GM23248 (cell line): ENCODE measurements around the gene STARD10. TPM values are rescaled to one million over a fixed set of nuclear protein-coding genes. Genes with fewer than 3 reads are reported as not detected.

Experiments
- DNase-seq: peaks from one replicate; pipeline ENCODE4 v3.0.0-alpha.2; 2015
- H2AFZ ChIP-seq: fragments of 200-600 bp; sonication (generic); 2 replicates; pipeline ENCODE4 v1.6.1; 2016; ENCODE audit warnings: antibody characterized with exemption
- H3F3A ChIP-seq: fragments of 200-600 bp; sonication (generic); 2 replicates; pipeline ENCODE4 v1.6.1; 2016; ENCODE audit warnings: mild to moderate bottlenecking, antibody characterized with exemption, mixed run types; ENCODE audit not compliant: insufficient read depth
- H3K27ac ChIP-seq: fragments of 200-600 bp; sonication (generic); 2 replicates; pipeline ENCODE4 v1.5.1; 2016; ENCODE audit warnings: mild to moderate bottlenecking
- H3K27me3 ChIP-seq: fragments of 200-600 bp; sonication (generic); replicated peaks from 2 replicates; pipeline ENCODE4 v1.6.1; 2016; ENCODE audit warnings: mild to moderate bottlenecking; ENCODE audit not compliant: insufficient read depth
- H3K36me3 ChIP-seq: fragments of 200-600 bp; sonication (generic); 2 replicates; pipeline ENCODE4 v1.6.1; 2016; ENCODE audit warnings: low read depth, mild to moderate bottlenecking
- H3K4me1 ChIP-seq: fragments of 200-600 bp; sonication (generic); 2 replicates; pipeline ENCODE4 v1.6.1; 2016; ENCODE audit warnings: mild to moderate bottlenecking; ENCODE audit not compliant: insufficient read depth
- H3K4me2 ChIP-seq: fragments of 200-600 bp; sonication (generic); one replicate; pipeline ENCODE4 v1.6.1; 2016; ENCODE audit warnings: mild to moderate bottlenecking; ENCODE audit not compliant: unreplicated experiment
- H3K4me3 ChIP-seq: fragments of 200-600 bp; sonication (generic); 2 replicates; pipeline ENCODE4 v1.5.1; 2016; ENCODE audit warnings: mild to moderate bottlenecking
- H3K79me2 ChIP-seq: fragments of 200-600 bp; sonication (generic); 2 replicates; pipeline ENCODE4 v1.6.1; 2016; ENCODE audit warnings: mild to moderate bottlenecking; ENCODE audit not compliant: insufficient read depth
- H3K9ac ChIP-seq: fragments of 200-600 bp; sonication (generic); 2 replicates; pipeline ENCODE4 v1.6.1; 2016; ENCODE audit warnings: mild to moderate bottlenecking
- H3K9me2 ChIP-seq: fragments of 200-600 bp; sonication (generic); 2 replicates; pipeline ENCODE4 v1.6.1; 2016; ENCODE audit warnings: mixed run types, mild to moderate bottlenecking, moderate library complexity; ENCODE audit not compliant: insufficient read depth
- H3K9me3 ChIP-seq: fragments of 200-600 bp; sonication (generic); one replicate; pipeline ENCODE4 v1.6.1; 2017; ENCODE audit warnings: low read depth
- H4K20me1 ChIP-seq: fragments of 200-600 bp; sonication (generic); 2 replicates; pipeline ENCODE4 v1.6.0; 2016; ENCODE audit not compliant: insufficient read depth
- EZH2 ChIP-seq: fragments of 200-600 bp; sonication (generic); IDR thresholded peaks from 2 replicates; pipeline ENCODE4 v1.6.1; 2018; ENCODE audit warnings: antibody characterized with exemption, mild to moderate bottlenecking; ENCODE audit not compliant: insufficient read depth, poor library complexity, severe bottlenecking
- EZH2phosphoT487 ChIP-seq: fragments of 200-600 bp; sonication (generic); IDR thresholded peaks from 2 replicates; pipeline ENCODE4 v1.6.1; 2018; ENCODE audit warnings: antibody characterized with exemption, moderate library complexity, mild to moderate bottlenecking, low read depth; ENCODE audit not compliant: insufficient read depth
- WGBS, 2 experiments: methylation state at CpG; one replicate each; pipeline ENCODE4 v1.1.6; 2015 to 2017; ENCODE audit warnings: low lambda C conversion rate in 2 of 2, low coverage in 1 of 2; ENCODE audit errors: missing lambda C conversion rate in 2 of 2; 5-methylcytosine and 5-hydroxymethylcytosine counted together
- in situ Hi-C: fragments of 300-500 bp; cut with MboI; formaldehyde crosslinking; loops from 2 replicates; pipeline ENCODE4 v1.15.0; 2020
- polyA plus RNA-seq: library from polyadenylated mRNA; unstranded; fragments of >200 nt; fragmentation: Nextera tagmentation; extraction: Ambion mirVana; gene quantifications from 2 replicates; pipeline ENCODE4 v1.2.1, GENCODE V29; 2016
- total RNA-seq: library from RNA; depleted of rRNA; stranded (reverse); fragments of >200 nt; shearing (Covaris generic); gene quantifications from 2 replicates; pipeline ENCODE4 v1.2.3, GENCODE V29; 2014

STARD10 gene
- total and polyA plus RNA-seq, 2 experiments from 2014 or later, result 6.6 to 14.7 TPM

- DNase-seq, result no peak
- Histone ChIP-seq H3K4me1 (peaks cover 16% of the 10 kb centered on the region), H3K27me3 (no peaks in the 10 kb centered on the region), H3K4me3 (no peak overlapping the region), H4K20me1 (no peaks in the 10 kb centered on the region), H3K4me2 (no peak overlapping the region), H3K36me3 (no peaks in the 10 kb centered on the region), H3K79me2 (no peaks in the 10 kb centered on the region), H3K27ac (no peak overlapping the region), H3K9me3 (no peaks in the 10 kb centered on the region), H3K9me2 (no peaks in the 10 kb centered on the region), H3F3A (peaks cover 13% of the 10 kb centered on the region), H2AFZ (no peak overlapping the region), H3K9ac (no peak overlapping the region)
- TF ChIP-seq EZH2 (no peak), EZH2phosphoT487 (no peak)
- in situ Hi-C loops, result no loop called here
- 100% methylated on average over 6 of the region's 6 CpGs for WGBS, 2 experiments
Observed at GRCh38 chr11:72774499-72774898, 19.3 kb downstream of the STARD10 start.

GRCh38 chr11:72773696-72774095, 20.2 kb downstream of the STARD10 start:
- no peaks in the 10 kb centered on the region for H3K9me3 ChIP-seq
- WGBS, 2 experiments, result 26 to 36% methylated on average over 6 of the region's 6 CpGs
- no peaks in the 10 kb centered on the region for H3K36me3 ChIP-seq
- in situ Hi-C loops, result no loop called here
- H3K4me1 ChIP-seq, result peaks cover 16% of the 10 kb centered on the region
- peak overlapping the region; percentile 61 for H3K27ac ChIP-seq
- no peaks in the 10 kb centered on the region for H3K9me2 ChIP-seq
- H4K20me1 ChIP-seq, result no peaks in the 10 kb centered on the region
- H3K9ac ChIP-seq, result peak overlapping the region; percentile 30; the same call in 1 of the 2 replicates
- no peak for DNase-seq
- no peak overlapping the region for H2AFZ ChIP-seq
- no peaks in the 10 kb centered on the region for H3K27me3 ChIP-seq
- H3K79me2 ChIP-seq, result no peaks in the 10 kb centered on the region
- peaks cover 13% of the 10 kb centered on the region for H3F3A ChIP-seq
- TF ChIP-seq EZH2 (no peak), EZH2phosphoT487 (no peak)
- no peak overlapping the region for H3K4me3 ChIP-seq
- H3K4me2 ChIP-seq, result no peak overlapping the region

- H3K9ac ChIP-seq, result peak overlapping the region; percentile 30; the same call in 1 of the 2 replicates
- H3K4me2 ChIP-seq, result peak overlapping the region; percentile 11
- H3K9me3 ChIP-seq, result no peaks in the 10 kb centered on the region
- H4K20me1 ChIP-seq, result no peaks in the 10 kb centered on the region
- peak; percentile 96 for DNase-seq
- 0% methylated on average over 5 of the region's 5 CpGs for WGBS, 2 experiments
- no peak overlapping the region for H3K4me3 ChIP-seq
- no peak for TF ChIP-seq EZH2
- TF ChIP-seq EZH2phosphoT487, result no peak
- in situ Hi-C loops, result no loop called here
- no peaks in the 10 kb centered on the region for H3K9me2 ChIP-seq
- H3F3A ChIP-seq, result peaks cover 13% of the 10 kb centered on the region
- H3K36me3 ChIP-seq, result no peaks in the 10 kb centered on the region
- peak overlapping the region; percentile 61 for H3K27ac ChIP-seq
- peaks cover 16% of the 10 kb centered on the region for H3K4me1 ChIP-seq
- no peaks in the 10 kb centered on the region for H3K79me2 ChIP-seq
- H2AFZ ChIP-seq, result 0 out of 2 replicates have a peak overlapping the region, but pooled peaks have one; percentile 36
- H3K27me3 ChIP-seq, result no peaks in the 10 kb centered on the region
Observed at GRCh38 chr11:72773291-72773690, 20.6 kb downstream of the STARD10 start.

DNA sequence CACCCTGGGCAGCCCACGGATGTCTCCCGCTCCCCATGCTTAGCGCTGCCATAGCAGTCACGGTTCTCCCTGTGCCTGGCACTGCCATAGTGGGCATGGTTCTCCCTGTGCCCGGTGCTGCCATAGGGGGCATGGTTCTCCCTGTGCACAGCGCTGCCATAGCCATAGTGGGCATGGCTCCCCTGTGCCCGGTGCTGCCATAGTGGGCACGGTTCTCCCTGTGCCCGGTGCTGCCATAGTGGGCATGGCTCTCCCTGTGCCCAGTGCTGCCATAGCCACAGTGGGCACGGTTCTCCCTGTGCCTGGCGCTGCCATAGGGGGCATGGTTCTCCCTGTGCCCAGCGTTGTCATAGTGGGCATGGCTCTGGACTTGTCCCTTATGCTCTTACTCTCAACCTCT, 21.8 kb downstream of the STARD10 start:
- WGBS, 2 experiments, result 89 to 91% methylated on average over 12 of the region's 12 CpGs
- no peaks in the 10 kb centered on the region for H3K36me3 ChIP-seq
- in situ Hi-C loops, result no loop called here
- no peak overlapping the region for H3K4me2 ChIP-seq
- peaks cover 13% of the 10 kb centered on the region for H3F3A ChIP-seq
- TF ChIP-seq EZH2 (no peak), EZH2phosphoT487 (no peak)
- H3K9ac ChIP-seq, result no peak overlapping the region
- H3K27ac ChIP-seq, result no peak overlapping the region
- H3K27me3 ChIP-seq, result no peaks in the 10 kb centered on the region
- no peaks in the 10 kb centered on the region for H3K9me3 ChIP-seq
- no peaks in the 10 kb centered on the region for H3K79me2 ChIP-seq
- H3K4me3 ChIP-seq, result no peak overlapping the region
- no peaks in the 10 kb centered on the region for H4K20me1 ChIP-seq
- DNase-seq, result no peak
- no peaks in the 10 kb centered on the region for H3K9me2 ChIP-seq
- H3K4me1 ChIP-seq, result peaks cover 16% of the 10 kb centered on the region
- H2AFZ ChIP-seq, result no peak overlapping the region

DNA sequence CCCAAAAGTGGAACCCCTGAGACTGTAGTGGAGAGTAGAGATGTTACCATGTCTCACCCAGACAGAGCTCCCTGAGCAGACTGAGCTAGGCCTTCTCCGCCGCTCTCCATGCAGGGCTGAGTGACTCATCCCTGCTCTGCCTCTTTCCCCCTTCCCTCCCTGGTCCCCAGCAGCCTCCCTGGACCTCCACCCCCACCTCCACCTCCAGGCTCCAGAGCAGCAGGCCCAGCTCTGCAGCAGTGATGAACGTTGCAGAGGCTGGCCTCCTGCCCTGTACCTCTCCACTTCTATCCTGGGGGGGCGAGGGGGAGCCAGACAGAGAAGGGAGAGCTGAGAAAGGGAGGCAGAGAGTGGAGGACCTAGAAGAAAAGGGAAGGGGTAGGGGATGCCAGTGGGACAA, 22.3 kb downstream of the STARD10 start:
- Histone ChIP-seq H2AFZ (no peak overlapping the region), H3K4me2 (no peak overlapping the region), H3K9me3 (no peaks in the 10 kb centered on the region), H3K4me3 (no peak overlapping the region), H3K9ac (no peak overlapping the region), H3K79me2 (no peaks in the 10 kb centered on the region), H4K20me1 (no peaks in the 10 kb centered on the region), H3F3A (peaks cover 13% of the 10 kb centered on the region), H3K4me1 (peaks cover 16% of the 10 kb centered on the region), H3K27me3 (no peaks in the 10 kb centered on the region), H3K27ac (no peak overlapping the region), H3K36me3 (no peaks in the 10 kb centered on the region), H3K9me2 (no peaks in the 10 kb centered on the region)
- TF ChIP-seq EZH2phosphoT487 (no peak), EZH2 (no peak)
- WGBS, 2 experiments, result 32 to 33% methylated on average over 3 to 4 of the region's 4 CpGs
- in situ Hi-C loops, result no loop called here
- peak; percentile 83 for DNase-seq
